Measurements from ENCODE around the gene S100A5. TPM values are rescaled to one million over a fixed set of nuclear protein-coding genes. Genes with fewer than 3 reads are reported as not detected.

Gene S100A5
- polyA plus RNA-seq, 2 of the 4 experiments (the other 2 are of a cell fraction) = 0.45 to 0.68 TPM

DNA sequence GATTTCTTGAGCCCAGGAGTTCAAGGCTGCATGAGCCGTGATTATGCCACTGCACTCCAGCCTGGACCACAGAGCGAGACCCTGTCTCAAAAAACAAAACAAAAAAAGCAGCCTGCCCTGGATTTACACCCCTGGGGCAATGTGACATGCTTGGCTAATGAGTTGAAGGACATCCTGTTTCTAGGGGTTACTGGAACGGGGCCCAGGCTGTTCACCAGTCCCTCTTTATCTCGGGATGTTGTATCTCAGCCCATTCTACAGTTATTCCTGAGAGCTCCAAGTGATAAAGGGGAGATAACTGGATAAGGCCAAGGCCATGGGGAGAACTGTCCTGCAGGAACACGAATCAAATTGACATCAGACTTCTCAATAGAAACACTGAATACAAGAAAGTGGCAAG lies 46.6 kb upstream of the S100A5 start:
- ATAC-seq = no peak
- Histone ChIP-seq H3K4me3 (no peak overlapping the region), H3K4me2 (no peak overlapping the region), H3K27ac (no peak overlapping the region), H3K9me3 (no peaks in the 10 kb centered on the region), H3K4me1 (0 out of 3 replicates have a peak, but pooled peaks cover 7% of the 10 kb centered on the region)
- no peak for DNase-seq (ENCODE audit: low read depth in 1 of 2, low spot score in 1 of 2)
- 71% methylated on average over 5 of the region's 5 CpGs for WGBS (ENCODE audit: missing lambda C conversion rate)
- FAIRE-seq = no peak
- POLR2A ChIA-PET = no interaction called here
- TF ChIP-seq JUNB (IDR thresholded peaks at IDR 0.05) (no peak), RFX5 (IDR thresholded peaks at IDR 0.05) (no peak), FOSB (CRISPR knock-in tag; IDR thresholded peaks at IDR 0.05) (no peak), KDM5A (IDR thresholded peaks at IDR 0.05) (no peak), ZSCAN20 (CRISPR knock-in tag; IDR thresholded peaks at IDR 0.05) (no peak), RNF2 (IDR thresholded peaks at IDR 0.05; ENCODE audit: borderline replicate concordance, low read depth) (no peak)
- TF ChIP-seq, protein P1, sequence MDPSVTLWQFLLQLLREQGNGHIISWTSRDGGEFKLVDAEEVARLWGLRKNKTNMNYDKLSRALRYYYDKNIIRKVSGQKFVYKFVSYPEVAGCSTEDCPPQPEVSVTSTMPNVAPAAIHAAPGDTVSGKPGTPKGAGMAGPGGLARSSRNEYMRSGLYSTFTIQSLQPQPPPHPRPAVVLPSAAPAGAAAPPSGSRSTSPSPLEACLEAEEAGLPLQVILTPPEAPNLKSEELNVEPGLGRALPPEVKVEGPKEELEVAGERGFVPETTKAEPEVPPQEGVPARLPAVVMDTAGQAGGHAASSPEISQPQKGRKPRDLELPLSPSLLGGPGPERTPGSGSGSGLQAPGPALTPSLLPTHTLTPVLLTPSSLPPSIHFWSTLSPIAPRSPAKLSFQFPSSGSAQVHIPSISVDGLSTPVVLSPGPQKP (IDR thresholded peaks at IDR 0.05; ENCODE audit: low read depth, low read length) = no peak
- TF ChIP-seq, protein P2, sequence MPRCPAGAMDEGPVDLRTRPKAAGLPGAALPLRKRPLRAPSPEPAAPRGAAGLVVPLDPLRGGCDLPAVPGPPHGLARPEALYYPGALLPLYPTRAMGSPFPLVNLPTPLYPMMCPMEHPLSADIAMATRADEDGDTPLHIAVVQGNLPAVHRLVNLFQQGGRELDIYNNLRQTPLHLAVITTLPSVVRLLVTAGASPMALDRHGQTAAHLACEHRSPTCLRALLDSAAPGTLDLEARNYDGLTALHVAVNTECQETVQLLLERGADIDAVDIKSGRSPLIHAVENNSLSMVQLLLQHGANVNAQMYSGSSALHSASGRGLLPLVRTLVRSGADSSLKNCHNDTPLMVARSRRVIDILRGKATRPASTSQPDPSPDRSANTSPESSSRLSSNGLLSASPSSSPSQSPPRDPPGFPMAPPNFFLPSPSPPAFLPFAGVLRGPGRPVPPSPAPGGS (IDR thresholded peaks at IDR 0.05) = no peak
- CTCF ChIA-PET = interaction anchor here (0.7 to 3.3 kb wide), 5 partner anchors 9 to 27 kb away, joined by 3 to 34 read pairs (median 4); no protein-coding TSS in a partner anchor

DNA sequence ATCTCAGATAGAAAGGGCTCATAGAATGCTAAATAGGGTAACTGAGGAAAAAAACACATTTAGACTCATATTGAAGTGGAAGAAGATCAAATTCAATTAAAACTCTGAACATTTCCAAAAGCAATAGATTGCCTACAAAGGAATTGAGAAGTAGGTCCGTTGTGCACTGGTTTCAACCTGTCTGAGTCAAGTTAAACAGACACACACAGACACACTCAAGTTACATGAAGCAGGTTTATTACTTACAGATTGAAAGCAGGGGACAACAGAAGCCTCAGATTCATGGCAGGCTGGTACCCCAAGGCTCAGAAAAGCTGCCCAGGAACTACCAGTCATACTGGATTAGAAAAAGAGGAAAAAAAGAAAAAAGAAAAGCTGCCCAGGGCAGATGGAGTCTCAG lies 45.6 kb upstream of the S100A5 start:
- DNase-seq (ENCODE audit: low read depth in 1 of 2, low spot score in 1 of 2) (no peak), ATAC-seq (no peak), FAIRE-seq (no peak)
- WGBS (ENCODE audit: missing lambda C conversion rate) = 12% methylated on average over 1 of the region's 1 CpG
- H3K27ac ChIP-seq = peak overlapping the region in 1 of 2 experiments; percentile 24; a peak in 1 of 6 replicates
- H3K4me2 ChIP-seq = no peak overlapping the region
- TF ChIP-seq SMC3 (IDR thresholded peaks at IDR 0.05) (no peak), MAZ (IDR thresholded peaks at IDR 0.05; ENCODE audit: borderline replicate concordance, low read depth, low read length) (no peak), ESRRA (IDR thresholded peaks at IDR 0.05; ENCODE audit: borderline replicate concordance, low read length) (no peak), JUNB (IDR thresholded peaks at IDR 0.05) (no peak), TFCP2L1 (CRISPR knock-in tag; IDR thresholded peaks at IDR 0.05) (no peak), FOSL2 (IDR thresholded peaks at IDR 0.05) (no peak), FOSL2 (CRISPR knock-in tag; IDR thresholded peaks at IDR 0.05) (no peak)
- H3K9me3 ChIP-seq = no peaks in the 10 kb centered on the region
- POLR2A ChIA-PET = interaction anchor here (1.0 to 1.8 kb wide), 2 partner anchors 9 to 18 kb away, joined by 3 to 4 read pairs; no protein-coding TSS in a partner anchor
- CTCF ChIA-PET = interaction anchor here (1.2 to 3.3 kb wide), 4 partner anchors 9 to 18 kb away, joined by 3 to 34 read pairs (median 4); no protein-coding TSS in a partner anchor
- H3K4me1 ChIP-seq = 0 out of 3 replicates have a peak, but pooled peaks cover 7% of the 10 kb centered on the region
- H3K4me3 ChIP-seq = no peak overlapping the region

DNA sequence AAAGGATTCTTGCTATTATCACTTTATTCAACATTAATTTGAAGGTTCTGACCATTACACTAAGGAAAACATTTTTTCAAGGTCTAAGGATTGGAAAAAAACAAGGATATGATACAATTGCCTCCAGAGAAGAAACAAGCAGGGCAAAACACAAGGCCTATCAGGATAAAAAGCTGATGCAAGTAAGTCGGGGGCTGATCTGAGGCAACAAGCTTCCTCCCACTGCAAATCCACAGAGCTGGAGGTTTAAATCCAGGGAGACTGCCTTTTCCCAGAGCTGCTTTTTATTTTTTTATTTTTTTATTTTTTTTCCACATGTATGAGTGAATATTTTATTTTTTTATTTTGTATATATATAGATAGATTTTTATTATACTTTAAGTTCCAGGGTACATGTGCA lies 44.3 kb upstream of the S100A5 start:
- Histone ChIP-seq H3K4me1 (0 out of 3 replicates have a peak, but pooled peaks cover 7% of the 10 kb centered on the region), H3K4me3 (no peak overlapping the region), H3K27ac (no peak overlapping the region), H3K4me2 (no peak overlapping the region), H3K9me3 (no peaks in the 10 kb centered on the region)
- POLR2A ChIA-PET = interaction anchor here (1.3 kb wide), 1 partner anchor 42 kb away, joined by 3 read pairs; the partner anchor contains the start of gene S100A13
- FAIRE-seq (no peak), DNase-seq (ENCODE audit: low read depth in 1 of 2, low spot score in 1 of 2) (no peak), ATAC-seq (no peak)
- TF ChIP-seq MAZ (IDR thresholded peaks at IDR 0.05; ENCODE audit: borderline replicate concordance, low read depth, low read length) (no peak), ZC3H11A (IDR thresholded peaks at IDR 0.05) (no peak), POLR2AphosphoS2 (conservative IDR thresholded peaks at IDR 0.05; ENCODE audit: low read length) (no peak), EP300 (IDR thresholded peaks at IDR 0.05) (no peak), PHF8 (IDR thresholded peaks at IDR 0.05; ENCODE audit: borderline replicate concordance, low read depth) (no peak), FOSB (CRISPR knock-in tag; IDR thresholded peaks at IDR 0.05) (no peak), CHD2 (IDR thresholded peaks at IDR 0.05; ENCODE audit: low read length, partially characterized antibody) (no peak), ESRRA (IDR thresholded peaks at IDR 0.05; ENCODE audit: borderline replicate concordance, low read length) (no peak), CBX2 (IDR thresholded peaks at IDR 0.05; ENCODE audit: borderline replicate concordance, low read depth) (no peak), ZNF302 (CRISPR knock-in tag; IDR thresholded peaks at IDR 0.05) (no peak), ZFP36 (IDR thresholded peaks at IDR 0.05; ENCODE audit: borderline replicate concordance, partially characterized antibody) (no peak), JUNB (IDR thresholded peaks at IDR 0.05) (no peak), POLR2A (IDR thresholded peaks at IDR 0.05; ENCODE audit: low read length) (no peak)
- TF ChIP-seq, protein P3, sequence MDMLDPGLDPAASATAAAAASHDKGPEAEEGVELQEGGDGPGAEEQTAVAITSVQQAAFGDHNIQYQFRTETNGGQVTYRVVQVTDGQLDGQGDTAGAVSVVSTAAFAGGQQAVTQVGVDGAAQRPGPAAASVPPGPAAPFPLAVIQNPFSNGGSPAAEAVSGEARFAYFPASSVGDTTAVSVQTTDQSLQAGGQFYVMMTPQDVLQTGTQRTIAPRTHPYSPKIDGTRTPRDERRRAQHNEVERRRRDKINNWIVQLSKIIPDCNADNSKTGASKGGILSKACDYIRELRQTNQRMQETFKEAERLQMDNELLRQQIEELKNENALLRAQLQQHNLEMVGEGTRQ (IDR thresholded peaks at IDR 0.05) = no peak
- CTCF ChIA-PET = interaction anchor here (0.9 to 3.3 kb wide), 6 partner anchors 8 to 52 kb away, joined by 3 to 34 read pairs (median 6); partner anchors contain the start of genes S100A1 and S100A13
- 74% methylated on average over 1 of the region's 1 CpG for WGBS (ENCODE audit: missing lambda C conversion rate)
